ENCODE results near the gene ZNF304. TPM values are rescaled to one million over a fixed set of nuclear protein-coding genes. Genes with fewer than 3 reads are reported as not detected.

The ZNF304 gene
- total and polyA plus RNA-seq, 9 of the 15 experiments (the other 6 are each of a cell fraction or from before 2014, with no cell fraction given), result 0.82 to 5.5 (median 3.6) TPM

DNA sequence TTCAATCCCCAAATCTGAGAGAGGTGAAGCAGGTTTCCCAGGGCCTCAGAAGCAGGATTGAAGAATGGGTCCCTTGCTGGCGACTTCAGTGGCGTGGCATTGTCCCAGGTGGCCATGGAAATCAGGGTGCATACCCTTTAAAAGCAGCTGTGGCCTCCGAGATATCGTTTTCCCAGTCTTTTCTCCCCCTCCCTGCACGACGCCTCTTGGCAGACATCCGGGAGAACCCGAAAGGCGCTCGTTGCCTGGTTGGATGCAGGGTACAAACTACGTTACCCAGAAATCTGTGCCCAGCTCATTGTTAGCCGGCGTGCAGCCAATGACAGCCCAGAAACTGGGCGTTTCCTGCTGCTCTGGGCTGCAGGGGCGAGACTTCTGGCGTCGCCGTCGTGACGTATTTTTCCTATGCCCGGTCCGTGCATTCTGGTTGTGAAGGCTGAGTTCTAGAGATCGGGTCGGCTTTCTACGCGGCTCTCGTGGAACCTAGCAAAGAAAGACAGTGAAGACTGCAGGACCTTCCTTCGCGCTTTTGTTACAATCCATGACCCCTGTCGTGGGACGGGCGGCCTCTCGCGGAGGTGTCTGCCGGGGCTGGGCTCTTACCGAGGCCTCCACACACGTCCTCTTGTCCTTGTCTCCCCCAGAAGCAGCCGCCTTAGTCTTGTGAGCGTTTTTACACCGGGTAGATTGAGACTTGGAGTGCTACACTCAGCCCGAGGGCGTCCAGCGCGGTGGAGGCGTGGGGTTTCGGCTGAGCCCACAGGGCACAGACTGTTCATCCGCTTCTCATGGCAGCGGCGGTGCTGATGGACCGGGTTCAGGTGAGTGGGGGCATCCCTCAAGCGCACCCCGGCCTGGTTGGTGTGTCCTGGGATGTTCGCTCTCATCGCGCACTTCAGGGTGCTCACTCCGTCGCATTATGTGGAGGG, at the start of gene ZNF304 (continued):
- TF ChIP-seq, protein P1, sequence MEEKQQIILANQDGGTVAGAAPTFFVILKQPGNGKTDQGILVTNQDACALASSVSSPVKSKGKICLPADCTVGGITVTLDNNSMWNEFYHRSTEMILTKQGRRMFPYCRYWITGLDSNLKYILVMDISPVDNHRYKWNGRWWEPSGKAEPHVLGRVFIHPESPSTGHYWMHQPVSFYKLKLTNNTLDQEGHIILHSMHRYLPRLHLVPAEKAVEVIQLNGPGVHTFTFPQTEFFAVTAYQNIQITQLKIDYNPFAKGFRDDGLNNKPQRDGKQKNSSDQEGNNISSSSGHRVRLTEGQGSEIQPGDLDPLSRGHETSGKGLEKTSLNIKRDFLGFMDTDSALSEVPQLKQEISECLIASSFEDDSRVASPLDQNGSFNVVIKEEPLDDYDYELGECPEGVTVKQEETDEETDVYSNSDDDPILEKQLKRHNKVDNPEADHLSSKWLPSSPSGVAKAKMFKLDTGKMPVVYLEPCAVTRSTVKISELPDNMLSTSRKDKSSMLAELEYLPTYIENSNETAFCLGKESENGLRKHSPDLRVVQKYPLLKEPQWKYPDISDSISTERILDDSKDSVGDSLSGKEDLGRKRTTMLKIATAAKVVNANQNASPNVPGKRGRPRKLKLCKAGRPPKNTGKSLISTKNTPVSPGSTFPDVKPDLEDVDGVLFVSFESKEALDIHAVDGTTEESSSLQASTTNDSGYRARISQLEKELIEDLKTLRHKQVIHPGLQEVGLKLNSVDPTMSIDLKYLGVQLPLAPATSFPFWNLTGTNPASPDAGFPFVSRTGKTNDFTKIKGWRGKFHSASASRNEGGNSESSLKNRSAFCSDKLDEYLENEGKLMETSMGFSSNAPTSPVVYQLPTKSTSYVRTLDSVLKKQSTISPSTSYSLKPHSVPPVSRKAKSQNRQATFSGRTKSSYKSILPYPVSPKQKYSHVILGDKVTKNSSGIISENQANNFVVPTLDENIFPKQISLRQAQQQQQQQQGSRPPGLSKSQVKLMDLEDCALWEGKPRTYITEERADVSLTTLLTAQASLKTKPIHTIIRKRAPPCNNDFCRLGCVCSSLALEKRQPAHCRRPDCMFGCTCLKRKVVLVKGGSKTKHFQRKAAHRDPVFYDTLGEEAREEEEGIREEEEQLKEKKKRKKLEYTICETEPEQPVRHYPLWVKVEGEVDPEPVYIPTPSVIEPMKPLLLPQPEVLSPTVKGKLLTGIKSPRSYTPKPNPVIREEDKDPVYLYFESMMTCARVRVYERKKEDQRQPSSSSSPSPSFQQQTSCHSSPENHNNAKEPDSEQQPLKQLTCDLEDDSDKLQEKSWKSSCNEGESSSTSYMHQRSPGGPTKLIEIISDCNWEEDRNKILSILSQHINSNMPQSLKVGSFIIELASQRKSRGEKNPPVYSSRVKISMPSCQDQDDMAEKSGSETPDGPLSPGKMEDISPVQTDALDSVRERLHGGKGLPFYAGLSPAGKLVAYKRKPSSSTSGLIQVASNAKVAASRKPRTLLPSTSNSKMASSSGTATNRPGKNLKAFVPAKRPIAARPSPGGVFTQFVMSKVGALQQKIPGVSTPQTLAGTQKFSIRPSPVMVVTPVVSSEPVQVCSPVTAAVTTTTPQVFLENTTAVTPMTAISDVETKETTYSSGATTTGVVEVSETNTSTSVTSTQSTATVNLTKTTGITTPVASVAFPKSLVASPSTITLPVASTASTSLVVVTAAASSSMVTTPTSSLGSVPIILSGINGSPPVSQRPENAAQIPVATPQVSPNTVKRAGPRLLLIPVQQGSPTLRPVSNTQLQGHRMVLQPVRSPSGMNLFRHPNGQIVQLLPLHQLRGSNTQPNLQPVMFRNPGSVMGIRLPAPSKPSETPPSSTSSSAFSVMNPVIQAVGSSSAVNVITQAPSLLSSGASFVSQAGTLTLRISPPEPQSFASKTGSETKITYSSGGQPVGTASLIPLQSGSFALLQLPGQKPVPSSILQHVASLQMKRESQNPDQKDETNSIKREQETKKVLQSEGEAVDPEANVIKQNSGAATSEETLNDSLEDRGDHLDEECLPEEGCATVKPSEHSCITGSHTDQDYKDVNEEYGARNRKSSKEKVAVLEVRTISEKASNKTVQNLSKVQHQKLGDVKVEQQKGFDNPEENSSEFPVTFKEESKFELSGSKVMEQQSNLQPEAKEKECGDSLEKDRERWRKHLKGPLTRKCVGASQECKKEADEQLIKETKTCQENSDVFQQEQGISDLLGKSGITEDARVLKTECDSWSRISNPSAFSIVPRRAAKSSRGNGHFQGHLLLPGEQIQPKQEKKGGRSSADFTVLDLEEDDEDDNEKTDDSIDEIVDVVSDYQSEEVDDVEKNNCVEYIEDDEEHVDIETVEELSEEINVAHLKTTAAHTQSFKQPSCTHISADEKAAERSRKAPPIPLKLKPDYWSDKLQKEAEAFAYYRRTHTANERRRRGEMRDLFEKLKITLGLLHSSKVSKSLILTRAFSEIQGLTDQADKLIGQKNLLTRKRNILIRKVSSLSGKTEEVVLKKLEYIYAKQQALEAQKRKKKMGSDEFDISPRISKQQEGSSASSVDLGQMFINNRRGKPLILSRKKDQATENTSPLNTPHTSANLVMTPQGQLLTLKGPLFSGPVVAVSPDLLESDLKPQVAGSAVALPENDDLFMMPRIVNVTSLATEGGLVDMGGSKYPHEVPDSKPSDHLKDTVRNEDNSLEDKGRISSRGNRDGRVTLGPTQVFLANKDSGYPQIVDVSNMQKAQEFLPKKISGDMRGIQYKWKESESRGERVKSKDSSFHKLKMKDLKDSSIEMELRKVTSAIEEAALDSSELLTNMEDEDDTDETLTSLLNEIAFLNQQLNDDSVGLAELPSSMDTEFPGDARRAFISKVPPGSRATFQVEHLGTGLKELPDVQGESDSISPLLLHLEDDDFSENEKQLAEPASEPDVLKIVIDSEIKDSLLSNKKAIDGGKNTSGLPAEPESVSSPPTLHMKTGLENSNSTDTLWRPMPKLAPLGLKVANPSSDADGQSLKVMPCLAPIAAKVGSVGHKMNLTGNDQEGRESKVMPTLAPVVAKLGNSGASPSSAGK (IDR thresholded peaks at IDR 0.05), result peak; percentile 90
- no peak for TF ChIP-seq ZZZ3 (IDR thresholded peaks at IDR 0.05)
- TF ChIP-seq CCNT2 (IDR thresholded peaks at IDR 0.05; ENCODE audit: borderline replicate concordance, extremely low read depth, insufficient read length, low read depth, low read length), result no peak
- TF ChIP-seq TAF7 (tag; IDR thresholded peaks at IDR 0.05), result 0 out of 2 replicates have a peak, but pooled peaks have one; percentile 19
- TF ChIP-seq ELF2 (CRISPR knock-in tag; IDR thresholded peaks at IDR 0.05), result no peak
- TF ChIP-seq NBN (IDR thresholded peaks at IDR 0.05; ENCODE audit: low read depth), result no peak
- no peak for TF ChIP-seq ARID1B (IDR thresholded peaks at IDR 0.05)
- no peak for TF ChIP-seq ZNF197 (CRISPR knock-in tag; IDR thresholded peaks at IDR 0.05; ENCODE audit: low read depth)
- no peak for TF ChIP-seq NR4A1 (CRISPR knock-in tag; IDR thresholded peaks at IDR 0.05)
- TF ChIP-seq NR4A1 (tag; IDR thresholded peaks at IDR 0.05), result no peak
